AG20443 (cell line): ENCODE results near the gene MYADM.

ENCODE experiments used
- DNase-seq: peaks from one replicate; pipeline ENCODE4 v3.0.0; 2012; ENCODE audit warnings: low spot score, mixed read lengths

MYADM gene

GRCh38 chr19:53885036-53885435, 17.4 kb downstream of the MYADM start:
- DNase-seq = no peak

- no peak for DNase-seq
Measured at GRCh38 chr19:53892301-53892980, 24.8 kb downstream of the MYADM start.

GRCh38 chr19:53892981-53893325, 25.3 kb downstream of the MYADM start:
- no peak for DNase-seq

GRCh38 chr19:53894707-53895106, 27.0 kb downstream of the MYADM start:
- DNase-seq = no peak

- DNase-seq = no peak
Measured at GRCh38 chr19:53896682-53897081, 29.0 kb downstream of the MYADM start.

- no peak for DNase-seq
Measured at GRCh38 chr19:53897459-53897858, 29.8 kb downstream of the MYADM start.

GRCh38 chr19:53898166-53898565, 30.5 kb downstream of the MYADM start:
- DNase-seq = no peak

- no peak for DNase-seq
Measured at GRCh38 chr19:53898636-53899341, 31.1 kb downstream of the MYADM start.

- no peak for DNase-seq
Measured at GRCh38 chr19:53900191-53900860, 32.6 kb downstream of the MYADM start.

- DNase-seq = no peak
Measured at GRCh38 chr19:53903055-53903680, 35.5 kb downstream of the MYADM start.

GRCh38 chr19:53904909-53905308, 37.2 kb downstream of the MYADM start:
- no peak for DNase-seq

- no peak for DNase-seq
Measured at GRCh38 chr19:53905787-53906186, 38.1 kb downstream of the MYADM start.

- peak; percentile 88 for DNase-seq
Measured at GRCh38 chr19:53906211-53907192, 38.8 kb downstream of the MYADM start.

GRCh38 chr19:53907193-53907581, 39.5 kb downstream of the MYADM start:
- no peak for DNase-seq

GRCh38 chr19:53907690-53908089, 40.0 kb downstream of the MYADM start:
- no peak for DNase-seq

GRCh38 chr19:53908106-53908934, 40.6 kb downstream of the MYADM start:
- DNase-seq = peak; percentile 66

- no peak for DNase-seq
Measured at GRCh38 chr19:53908935-53909415, 41.3 kb downstream of the MYADM start, which contains the start of gene CACNG7. TSS of gene CACNG7 (plus strand) at chr19:53909278. CDS start at chr19:53912832, 3,554 bp downstream.

- DNase-seq = no peak
Measured at GRCh38 chr19:53909471-53910169, 41.9 kb downstream of the MYADM start.

- DNase-seq = no peak
Measured at GRCh38 chr19:53910170-53910518, 42.5 kb downstream of the MYADM start.

- DNase-seq = no peak
Measured at GRCh38 chr19:53912653-53913052, 45.0 kb downstream of the MYADM start.
